CD4-positive, alpha-beta T cell treated with Interferon alpha-2 for 1 hour (primary cell): ENCODE results near the gene STARD6.
"Not testable (repeated sequence)": the region's sequence is repeated elsewhere in the genome, so short reads cannot be mapped to it uniquely, and the experiment has no call there.

Source experiments
- DNase-seq, 2 donors: peaks; one replicate each; pipeline ENCODE4 v3.0.0-alpha.2; 2020 to 2022

STARD6 gene

GRCh38 chr18:54357660-54358494 lies at the start of gene STARD6, which contains the start of gene C18orf54:
STARD6 (minus strand) TSS chr18:54357858; CDS start chr18:54354573, 3,285 bp downstream.
C18orf54 (plus strand) TSS chr18:54357906; CDS start chr18:54360573, 2,667 bp downstream.
- peak; percentile 92 to 93 for DNase-seq

- DNase-seq = no peak
These were observed 47.6 kb upstream of the STARD6 start for GRCh38 chr18:54405290-54405689.

DNA sequence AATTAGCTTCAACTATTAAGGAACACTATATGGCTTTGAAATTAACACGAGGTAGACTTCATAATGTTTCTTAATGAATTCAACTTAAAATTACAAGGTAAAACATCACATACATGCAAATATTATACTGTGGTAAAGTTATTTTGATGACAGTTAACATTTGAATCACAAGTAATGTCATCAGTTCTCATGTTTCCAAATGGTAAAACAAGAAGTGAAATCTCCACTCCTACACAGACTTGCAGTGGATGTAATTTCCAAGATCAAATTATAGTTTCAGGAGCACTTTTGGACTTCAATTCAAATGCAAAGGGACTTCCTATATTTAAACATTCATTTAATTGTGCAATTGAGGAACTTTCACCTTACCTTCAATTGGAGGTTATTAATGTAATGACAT lies 39.1 kb upstream of the STARD6 start:
- no peak for DNase-seq

GRCh38 chr18:54393648-54394294 lies 36.1 kb upstream of the STARD6 start:
- DNase-seq = no peak

- peak in 1 of 2 donors; percentile 65 for DNase-seq
These were observed 34.9 kb upstream of the STARD6 start for GRCh38 chr18:54392543-54393023.

DNA sequence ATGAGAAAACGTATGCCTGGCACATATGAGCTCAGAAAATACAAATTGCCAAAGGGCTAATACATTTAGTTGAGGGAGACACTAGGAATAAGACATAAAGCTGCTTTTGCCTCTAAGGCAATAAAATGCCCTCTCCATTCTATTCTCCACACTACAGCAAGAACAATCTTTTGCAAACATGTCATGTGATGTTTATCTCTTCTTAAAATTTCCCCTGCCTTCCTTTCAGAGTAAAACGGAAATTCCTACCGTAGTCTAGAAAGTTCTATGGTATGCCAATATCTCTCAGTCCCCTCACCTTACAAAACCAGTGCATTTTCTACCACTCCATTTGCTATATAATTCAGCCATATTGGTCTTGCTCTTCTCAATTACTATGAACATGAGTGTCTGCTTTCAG lies 33.2 kb upstream of the STARD6 start:
- DNase-seq = no peak

DNA sequence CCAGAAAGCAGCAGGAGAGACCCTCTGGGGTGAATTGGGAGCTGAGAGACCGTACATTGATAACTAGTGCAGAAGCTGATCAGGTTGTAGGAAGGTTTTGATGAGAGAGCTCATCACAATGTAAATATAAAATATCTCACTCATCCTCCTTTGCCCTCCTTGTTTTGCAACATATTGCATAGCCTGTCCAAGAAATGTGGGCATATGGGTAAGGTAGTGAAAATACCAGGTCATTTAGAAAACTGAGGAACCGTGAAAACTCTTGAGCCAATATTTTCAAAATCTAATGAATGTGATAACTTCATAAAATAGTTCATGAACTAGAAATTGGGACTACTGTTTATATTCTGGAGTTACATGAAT lies 31.5 kb upstream of the STARD6 start:
- no peak for DNase-seq

DNA sequence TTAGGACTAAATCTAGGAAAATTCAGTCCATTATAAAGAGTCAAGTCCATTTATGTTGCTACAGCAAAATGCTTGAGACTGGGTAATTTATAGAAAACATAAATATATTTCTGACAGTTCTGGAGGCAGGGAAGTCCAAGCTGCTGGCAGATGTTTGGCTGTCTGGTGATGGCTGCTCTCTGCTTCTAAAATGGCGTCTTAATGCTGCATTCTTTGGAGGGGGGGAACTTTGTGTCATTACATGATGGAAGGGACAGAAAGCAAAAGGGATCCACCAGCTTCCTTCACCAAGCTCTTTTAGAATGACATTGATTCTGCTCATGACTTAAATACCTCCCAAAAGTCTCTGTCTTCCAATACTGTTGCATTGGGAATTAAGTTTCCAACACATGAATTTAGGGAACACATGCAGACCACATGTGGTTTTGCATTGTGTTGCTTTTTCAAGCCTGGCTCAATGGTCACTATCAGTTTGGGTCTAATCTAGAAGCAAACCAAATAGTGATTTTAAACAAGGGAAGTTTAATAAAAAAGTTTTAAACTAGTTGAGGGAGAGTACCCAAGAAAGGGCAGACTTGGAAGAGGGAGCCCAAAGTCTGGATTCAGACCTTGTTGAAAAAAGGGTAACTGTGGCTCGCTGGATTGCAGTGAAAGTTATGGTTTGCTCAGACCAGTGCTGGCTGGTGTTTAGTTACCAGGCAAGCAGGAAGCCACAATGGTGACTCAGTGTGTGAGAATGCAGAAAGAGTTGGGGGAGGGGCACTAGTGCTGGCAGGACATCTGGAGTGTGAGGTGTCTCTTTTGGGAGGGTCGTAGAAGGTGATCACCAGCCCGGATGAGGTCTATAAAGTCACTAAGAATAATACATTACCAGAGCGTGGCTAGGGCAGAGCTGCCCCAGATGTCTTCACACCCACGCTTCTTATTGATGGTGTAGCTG lies 30.8 kb upstream of the STARD6 start:
- DNase-seq = peak in 1 of 2 donors; percentile 19

GRCh38 chr18:54387631-54388030 lies 30.0 kb upstream of the STARD6 start:
- DNase-seq = no peak

GRCh38 chr18:54386800-54387495 lies 29.3 kb upstream of the STARD6 start:
- not testable (repeated sequence) for DNase-seq

DNA sequence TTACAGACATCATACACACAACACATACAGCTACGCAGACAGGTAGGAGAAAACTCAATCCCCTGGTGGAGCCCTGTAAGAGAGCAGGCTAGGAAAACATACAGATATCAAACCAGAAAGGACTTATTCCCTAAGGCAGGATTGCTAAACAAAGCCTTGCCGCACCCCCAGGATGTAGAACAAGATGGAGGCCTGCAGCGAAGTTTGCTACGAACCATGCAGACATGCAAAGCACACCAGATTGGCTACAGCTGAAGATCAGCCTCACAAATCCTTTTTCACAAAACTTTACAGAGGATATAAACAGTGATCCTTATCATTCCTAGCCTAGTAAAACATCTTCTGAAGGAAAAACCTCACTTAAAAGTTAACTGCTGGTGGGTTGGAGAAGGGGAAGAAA lies 28.4 kb upstream of the STARD6 start:
- DNase-seq = no peak

GRCh38 chr18:54382733-54383252 lies 25.1 kb upstream of the STARD6 start:
- DNase-seq = no peak

- no peak for DNase-seq
These were observed 24.4 kb upstream of the STARD6 start for GRCh38 chr18:54382076-54382475.

- no peak for DNase-seq
These were observed 24.0 kb upstream of the STARD6 start for GRCh38 chr18:54381640-54382039.

DNA sequence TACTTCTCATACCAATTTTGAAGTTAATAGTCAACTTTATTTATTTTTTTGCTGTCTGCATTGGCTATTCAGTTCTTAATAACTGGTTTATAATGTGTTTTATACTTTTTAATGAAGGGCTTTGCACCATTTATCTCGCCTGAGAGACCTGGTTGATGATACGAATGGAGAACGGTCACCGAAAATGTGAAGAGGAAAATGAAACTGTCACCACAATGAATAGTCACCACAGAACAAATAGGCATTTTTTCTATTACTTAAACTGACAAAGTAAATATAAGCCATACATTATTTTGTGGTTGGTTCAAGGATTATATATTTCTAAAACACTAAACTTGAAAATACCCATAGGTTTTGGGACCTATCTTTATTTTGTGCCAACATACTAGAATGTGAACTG lies 20.4 kb upstream of the STARD6 start:
- DNase-seq = no peak

GRCh38 chr18:54360406-54360805 lies 2.7 kb upstream of the STARD6 start:
- no peak for DNase-seq

DNA sequence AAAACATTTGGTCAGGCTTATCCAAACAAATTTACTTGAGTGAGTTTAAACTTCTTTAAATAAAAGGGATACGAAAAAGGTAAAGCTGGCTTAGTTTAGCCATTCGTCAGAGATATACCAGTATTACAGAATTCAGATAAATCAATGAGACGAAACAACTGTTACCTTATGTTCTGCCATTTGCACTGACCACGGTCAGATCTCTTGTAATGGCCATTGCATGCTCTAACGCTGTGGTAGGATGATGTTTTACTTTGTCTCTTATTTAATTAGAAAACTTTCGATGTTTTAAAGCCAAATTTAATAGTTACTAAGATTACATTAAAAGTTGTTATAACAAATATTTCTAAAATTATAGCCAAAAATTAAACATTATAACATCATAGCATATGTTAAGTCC lies 1.6 kb upstream of the STARD6 start:
- no peak for DNase-seq

DNA sequence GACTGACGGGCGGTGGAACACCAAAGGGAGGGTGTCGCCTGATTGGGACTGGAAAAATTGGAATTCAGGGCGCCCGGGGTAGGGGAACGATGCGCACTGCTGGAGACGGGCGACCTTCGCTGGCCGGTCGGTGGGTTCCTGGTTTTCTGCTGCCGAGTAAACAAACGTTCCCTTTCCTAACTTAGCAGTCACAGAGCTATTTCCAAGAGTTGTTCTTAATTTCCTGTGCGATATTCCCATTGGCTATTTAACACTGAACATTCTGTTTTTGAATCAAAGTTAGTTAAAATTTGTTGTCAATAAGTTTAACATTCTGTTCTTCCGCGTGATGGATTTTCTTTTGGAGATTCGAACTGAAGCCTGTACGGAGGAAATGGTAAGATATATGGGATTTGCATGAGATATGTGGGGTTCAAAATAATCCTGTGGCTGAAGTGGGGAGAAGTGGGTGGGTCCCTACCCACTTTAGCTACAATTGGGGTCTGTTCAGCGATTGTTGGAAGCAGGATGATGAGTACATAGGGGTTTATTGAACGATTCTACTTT lies 910 bp upstream of the STARD6 start:
- no peak for DNase-seq

DNA sequence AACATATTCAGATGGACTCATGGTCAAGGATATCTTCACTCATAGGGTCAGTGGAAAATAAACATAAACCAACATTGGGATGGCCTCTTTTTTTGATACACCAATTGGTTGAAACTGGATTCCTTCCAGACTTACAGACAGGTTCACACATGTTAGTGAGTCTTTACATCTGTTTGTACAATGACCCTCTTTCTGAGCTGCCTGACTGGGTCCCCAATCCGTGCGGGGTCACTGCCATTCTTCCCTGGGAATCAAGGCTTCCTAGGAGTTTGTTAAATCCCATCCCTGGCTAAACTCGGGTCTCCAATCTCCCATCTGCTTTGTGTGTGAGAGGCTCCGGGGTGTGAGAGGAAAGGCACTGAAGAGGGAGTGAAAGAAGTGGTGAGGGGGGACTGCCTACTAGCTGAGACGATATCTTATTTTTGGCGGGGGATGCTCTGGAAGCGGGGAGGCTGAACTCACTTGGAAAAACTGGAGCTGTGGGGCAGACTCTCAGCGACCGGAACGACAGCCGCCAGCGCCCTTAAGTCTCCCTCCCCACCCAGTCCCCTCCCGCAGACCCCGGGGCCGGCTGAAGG lies 487 bp downstream of the STARD6 start:
- DNase-seq = no peak

GRCh38 chr18:54351186-54351585 lies 6.5 kb downstream of the STARD6 start:
- no peak for DNase-seq

GRCh38 chr18:54338230-54338629 lies 19.4 kb downstream of the STARD6 start:
- no peak for DNase-seq
